Mesothelial cell of epicardium (in vitro differentiated cells): ENCODE data around the gene HPDL. TPM values are rescaled to one million over a fixed set of nuclear protein-coding genes. Genes with fewer than 3 reads are reported as not detected.

ENCODE experiments used
- DNase-seq, 2 experiments: peaks; one replicate each; pipeline ENCODE4 v3.0.0; 2021; ENCODE audit warnings: low spot score in 2 of 2; ENCODE audit not compliant: unreplicated experiment in 2 of 2
- H3K27ac Mint-ChIP-seq: 2 replicates; pipeline ENCODE4 v1.8.0; 2021; ENCODE audit warnings: mixed read lengths
- H3K27me3 Mint-ChIP-seq: 2 replicates; pipeline ENCODE4 v1.8.0; 2021; ENCODE audit warnings: low read depth, mixed read lengths
- H3K36me3 Mint-ChIP-seq: 2 replicates; pipeline ENCODE4 v1.8.0; 2021; ENCODE audit warnings: mixed read lengths
- H3K4me1 Mint-ChIP-seq: 2 replicates; pipeline ENCODE4 v1.8.0; 2021; ENCODE audit warnings: mixed read lengths
- H3K4me3 Mint-ChIP-seq: 2 replicates; pipeline ENCODE4 v1.8.0; 2021; ENCODE audit warnings: mild to moderate bottlenecking, moderate library complexity, mixed read lengths
- H3K9me3 Mint-ChIP-seq: 2 replicates; pipeline ENCODE4 v1.8.0; 2021; ENCODE audit warnings: mixed read lengths
- CTCF ChIP-seq: fragments of 200-600 bp; sonication (generic); IDR thresholded peaks from one replicate; pipeline ENCODE4 v1.5.0; 2021; ENCODE audit warnings: antibody characterized with exemption; ENCODE audit not compliant: unreplicated experiment
- total RNA-seq: library from RNA; stranded (reverse); gene quantifications from 3 replicates; pipeline ENCODE4 v1.2.1, GENCODE V29; 2021

The HPDL gene
- total RNA-seq, 1 donor from 2014 or later: 2.1 TPM

DNA sequence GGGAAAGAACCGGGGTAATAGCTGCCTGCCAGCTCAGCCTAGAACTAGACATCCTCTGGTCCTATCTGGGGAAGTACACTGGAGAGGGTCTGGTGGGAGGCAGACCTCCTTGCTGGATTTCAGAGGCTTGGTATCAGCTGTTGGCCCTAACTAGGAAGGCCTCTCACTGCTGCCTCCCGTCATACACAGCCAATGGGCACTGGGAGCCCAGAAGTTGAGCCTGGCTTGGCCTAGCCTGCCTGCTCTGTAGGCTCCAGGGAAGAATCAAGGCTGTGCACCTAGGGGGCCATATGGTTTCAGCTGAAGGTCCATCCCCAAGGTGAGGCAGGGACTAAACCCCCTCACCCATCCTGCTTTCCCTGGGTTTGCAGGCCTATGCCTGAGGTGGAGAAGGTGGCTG, 17.8 kb downstream of the HPDL start:
- DNase-seq: no peak
- TF ChIP-seq CTCF: no peak
- Mint-ChIP-seq H3K4me3 (no peak overlapping the region), H3K9me3 (no peaks in the 10 kb centered on the region), H3K27ac (no peak overlapping the region), H3K36me3 (peaks cover 12% of the 10 kb centered on the region), H3K4me1 (peaks cover 22% of the 10 kb centered on the region), H3K27me3 (no peaks in the 10 kb centered on the region)

DNA sequence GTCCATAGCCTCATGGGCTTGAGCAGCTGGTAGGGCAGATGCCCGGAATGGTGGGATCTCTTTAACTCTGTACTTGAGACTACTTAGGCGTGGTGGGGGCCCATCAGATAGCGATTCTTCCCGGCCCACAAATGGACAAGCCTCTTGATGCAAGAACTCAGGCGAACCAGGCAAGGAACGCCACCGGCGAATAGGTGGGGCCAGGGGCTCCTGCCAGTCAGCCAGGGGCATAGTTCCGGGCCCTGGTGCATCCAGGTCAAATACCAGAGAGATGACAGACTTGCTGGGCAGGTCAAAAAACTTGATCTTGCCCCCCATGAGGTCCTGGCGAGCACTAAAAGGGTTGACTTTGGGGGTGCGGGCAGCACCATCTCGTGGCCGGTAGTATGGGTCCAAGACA, 18.3 kb downstream of the HPDL start:
- H3K4me3 Mint-ChIP-seq: no peak overlapping the region
- H3K27me3 Mint-ChIP-seq: no peaks in the 10 kb centered on the region
- H3K27ac Mint-ChIP-seq: no peak overlapping the region
- peaks cover 19% of the 10 kb centered on the region for H3K4me1 Mint-ChIP-seq
- H3K36me3 Mint-ChIP-seq: peaks cover 12% of the 10 kb centered on the region
- TF ChIP-seq CTCF: no peak
- DNase-seq: no peak
- no peaks in the 10 kb centered on the region for H3K9me3 Mint-ChIP-seq

DNA sequence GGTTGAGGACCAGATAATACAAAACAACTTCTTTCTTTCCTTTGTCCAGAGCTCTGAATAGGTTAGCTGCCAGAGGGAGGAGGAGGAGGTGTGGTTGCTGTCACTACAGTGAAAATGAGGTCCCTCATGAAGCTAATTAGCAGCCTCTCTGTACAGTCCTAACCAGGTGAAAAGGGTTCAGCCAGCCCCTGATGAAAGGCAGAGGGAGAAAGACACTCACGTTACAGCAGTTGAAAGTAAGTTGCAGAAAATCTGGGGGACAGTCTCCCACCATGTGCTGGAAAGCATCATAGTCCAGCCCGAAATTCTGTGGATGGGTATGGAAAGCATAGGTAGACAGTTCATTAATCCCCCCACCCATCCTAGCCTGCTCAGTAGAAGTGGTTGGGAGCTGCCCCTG, 19.8 kb downstream of the HPDL start:
- no peaks in the 10 kb centered on the region for H3K27me3 Mint-ChIP-seq
- no peak for TF ChIP-seq CTCF
- H3K4me3 Mint-ChIP-seq: no peak overlapping the region
- H3K36me3 Mint-ChIP-seq: peaks cover 12% of the 10 kb centered on the region
- no peaks in the 10 kb centered on the region for H3K9me3 Mint-ChIP-seq
- H3K4me1 Mint-ChIP-seq: peaks cover 11% of the 10 kb centered on the region
- no peak overlapping the region for H3K27ac Mint-ChIP-seq
- DNase-seq: no peak

DNA sequence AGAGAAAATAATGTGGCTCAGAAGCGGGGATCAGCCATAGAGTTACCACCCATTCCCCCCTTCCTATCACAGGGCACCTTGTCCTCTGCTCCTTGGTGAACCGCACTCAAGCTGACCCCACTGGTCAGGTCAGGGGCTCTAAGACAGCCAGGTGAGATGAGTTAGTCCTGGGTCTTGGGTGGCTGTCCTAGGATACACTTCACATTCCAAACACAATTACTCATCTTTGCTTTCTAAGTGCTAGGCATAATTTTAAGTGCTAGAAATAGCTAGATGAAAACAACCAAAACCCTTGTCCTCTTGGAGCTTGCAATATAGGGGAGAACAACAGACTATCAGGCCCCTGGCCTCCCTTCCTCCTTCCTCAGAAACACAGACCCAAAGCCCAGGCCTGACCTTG, 21.3 kb downstream of the HPDL start:
- peaks cover 6% of the 10 kb centered on the region for H3K4me1 Mint-ChIP-seq
- H3K36me3 Mint-ChIP-seq: peaks cover 11% of the 10 kb centered on the region
- no peak for DNase-seq
- no peaks in the 10 kb centered on the region for H3K9me3 Mint-ChIP-seq
- no peak for TF ChIP-seq CTCF
- no peak overlapping the region for H3K4me3 Mint-ChIP-seq
- H3K27me3 Mint-ChIP-seq: no peaks in the 10 kb centered on the region
- no peak overlapping the region for H3K27ac Mint-ChIP-seq

- no peak overlapping the region for H3K4me3 Mint-ChIP-seq
- H3K4me1 Mint-ChIP-seq: peaks cover 6% of the 10 kb centered on the region
- TF ChIP-seq CTCF: no peak
- no peak for DNase-seq
- peaks cover 9% of the 10 kb centered on the region for H3K36me3 Mint-ChIP-seq
- no peak overlapping the region for H3K27ac Mint-ChIP-seq
- H3K9me3 Mint-ChIP-seq: no peaks in the 10 kb centered on the region
- H3K27me3 Mint-ChIP-seq: no peaks in the 10 kb centered on the region
Measured at GRCh38 chr1:45348609-45348965, 21.9 kb downstream of the HPDL start.

DNA sequence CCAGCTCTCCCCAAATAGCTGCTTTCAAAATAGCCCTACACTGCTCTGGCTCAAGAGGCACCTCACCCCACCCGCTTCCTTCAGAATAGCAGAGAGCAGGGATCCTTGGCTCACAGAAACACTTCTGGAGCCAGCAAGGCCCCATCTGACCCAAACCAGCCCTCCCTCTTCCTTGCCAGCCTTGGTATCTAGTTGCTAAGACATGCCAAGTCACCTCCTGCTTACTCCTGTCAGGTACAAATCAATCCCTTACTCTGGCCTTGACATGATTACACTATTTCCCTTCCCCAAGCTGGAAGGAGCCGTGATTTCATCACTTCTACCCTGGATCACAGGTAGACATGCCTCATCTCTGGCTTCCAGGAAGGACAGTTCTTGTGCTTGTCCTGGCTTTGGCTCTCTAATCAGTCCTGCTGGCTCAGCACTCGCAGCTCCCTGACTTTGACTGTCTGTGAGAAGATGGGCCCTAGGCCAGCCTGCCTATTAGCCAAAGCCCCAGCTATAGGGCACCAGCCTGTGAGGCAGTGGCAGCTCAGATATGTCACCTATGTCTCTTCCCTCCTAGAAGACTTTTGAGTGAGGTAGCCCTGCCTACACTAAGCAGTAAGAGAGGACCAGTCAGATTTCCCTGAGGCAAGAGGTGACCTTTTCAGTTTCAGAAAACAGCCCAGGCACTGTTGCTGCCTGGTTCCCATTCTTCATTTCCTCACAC, 22.4 kb downstream of the HPDL start:
- Mint-ChIP-seq H3K27me3 (no peaks in the 10 kb centered on the region), H3K4me1 (peaks cover 6% of the 10 kb centered on the region), H3K4me3 (no peak overlapping the region), H3K27ac (no peak overlapping the region), H3K9me3 (no peaks in the 10 kb centered on the region), H3K36me3 (peaks cover 6% of the 10 kb centered on the region)
- DNase-seq: no peak
- no peak for TF ChIP-seq CTCF
